NB4 (cell line): Measurements from ENCODE around the gene SLC26A8.

ENCODE experiments used
- DNase-seq: peaks from one replicate; pipeline ENCODE4 v3.0.0; 2010; ENCODE audit warnings: low read depth
- H3K4me3 ChIP-seq: one replicate; pipeline ENCODE4 v1.5.1; 2011; ENCODE audit warnings: mild to moderate bottlenecking, low read depth, low read length, moderate library complexity
- CTCF ChIP-seq: IDR thresholded peaks from one replicate; pipeline ENCODE4 v1.5.1; 2012; ENCODE audit warnings: low read depth, low read length
- MAX ChIP-seq: IDR thresholded peaks from 2 replicates; pipeline ENCODE4 v1.6.1; 2011; ENCODE audit warnings: low read depth, low read length
- MYC ChIP-seq: IDR thresholded peaks from 2 replicates; pipeline ENCODE4 v1.6.1; 2011; ENCODE audit warnings: low read depth, low read length
- POLR2A ChIP-seq: IDR thresholded peaks from 2 replicates; pipeline ENCODE4 v1.6.1; 2011; ENCODE audit warnings: mild to moderate bottlenecking; ENCODE audit not compliant: insufficient read length; ENCODE audit errors: extremely low read depth

Gene SLC26A8

GRCh38 chr6:36063318-36064060 lies 39.0 kb upstream of the SLC26A8 start:
- TF ChIP-seq MAX (no peak), CTCF (no peak), POLR2A (no peak), MYC (no peak)
- no peak overlapping the region for H3K4me3 ChIP-seq

GRCh38 chr6:36062247-36062646 lies 37.8 kb upstream of the SLC26A8 start:
- DNase-seq, result no peak
- no peak for TF ChIP-seq MYC
- TF ChIP-seq CTCF, result no peak
- no peak for TF ChIP-seq MAX
- no peak for TF ChIP-seq POLR2A
- no peak overlapping the region for H3K4me3 ChIP-seq

More at GRCh38 chr6:36063318-36064060, 39.0 kb upstream of the SLC26A8 start:
- DNase-seq, result no peak

GRCh38 chr6:36061236-36061635 lies 36.8 kb upstream of the SLC26A8 start:
- H3K4me3 ChIP-seq, result no peak overlapping the region
- no peak for DNase-seq
- TF ChIP-seq MAX (no peak), MYC (no peak), CTCF (no peak), POLR2A (no peak)

GRCh38 chr6:36056178-36056577 lies 31.7 kb upstream of the SLC26A8 start:
- H3K4me3 ChIP-seq, result no peak overlapping the region
- TF ChIP-seq MAX, result no peak
- TF ChIP-seq CTCF, result no peak
- no peak for TF ChIP-seq MYC
- no peak for TF ChIP-seq POLR2A
- DNase-seq, result no peak

- H3K4me3 ChIP-seq, result no peak overlapping the region
- no peak for TF ChIP-seq POLR2A
- no peak for TF ChIP-seq CTCF
- no peak for TF ChIP-seq MAX
- no peak for TF ChIP-seq MYC
- no peak for DNase-seq
Measured at GRCh38 chr6:36054956-36055355, 30.5 kb upstream of the SLC26A8 start.
